ENCODE measurements around the gene MYL6. TPM values are rescaled to one million over a fixed set of nuclear protein-coding genes. Genes with fewer than 3 reads are reported as not detected.

MYL6 gene
- total and polyA plus RNA-seq, 2 donors (not counting 3 experiments of a cell fraction or from before 2014, with no cell fraction given), result 2,543 to 8,470 TPM

- BruUV-seq (replicated peaks), result TSS peak; percentile 53
- intact Hi-C loops (cut with micrococcal nuclease) (loop anchor here (1.0 kb wide), 2 partner anchors 33 to 40 kb away; no protein-coding TSS in a partner anchor), dilution Hi-C loops (cut with MboI; ENCODE audit: extremely low pct_ligation_motif_present, low sequenced_read_pairs) (no loop called here)
- H3K9ac ChIP-seq (replicated peaks; ENCODE audit: extremely low read depth, insufficient read depth, low read length), result peak overlapping the region; percentile 96
- DNase-seq (ENCODE audit: low read depth, low spot score) (peak; percentile 21), FAIRE-seq (peak; percentile 42)
- CTCF ChIA-PET, result interaction anchor here (2.1 kb wide), 2 partner anchors 30 to 32 kb away, joined by 14 to 17 read pairs; partner anchors contain the start of genes ESYT1 and SMARCC2
- no peaks in the 10 kb centered on the region for H3K9me1 ChIP-seq (replicated peaks; ENCODE audit: control insufficient read depth, extremely low read depth, insufficient read depth, low read length)
- H3K27ac ChIP-seq (ENCODE audit: insufficient read depth, low read depth, low read length), result peak overlapping the region; percentile 87
- POLR2A ChIA-PET, result interaction anchor here (1.3 to 2.2 kb wide), 4 partner anchors 10 to 33 kb away, joined by 3 to 38 read pairs (median 10); partner anchors contain the start of gene ESYT1
- no peak overlapping the region for H2AFZ ChIP-seq (ENCODE audit: low read depth, low read length)
- no peaks in the 10 kb centered on the region for H4K20me1 ChIP-seq (replicated peaks; ENCODE audit: control insufficient read depth, extremely low read depth, insufficient read depth, low read length)
- TF ChIP-seq MAX (IDR thresholded peaks at IDR 0.05; ENCODE audit: insufficient read depth, insufficient read length) (no peak), POLR2AphosphoS5 (IDR thresholded peaks at IDR 0.05; ENCODE audit: insufficient read depth, low read depth, low read length) (no peak), JUN (IDR thresholded peaks at IDR 0.05; ENCODE audit: borderline replicate concordance, insufficient read depth, insufficient read length, low read depth) (no peak), GATA2 (IDR thresholded peaks at IDR 0.05; ENCODE audit: insufficient read depth, insufficient read length, low read depth, low read length) (no peak), EZH2 (IDR thresholded peaks at IDR 0.05; ENCODE audit: borderline replicate concordance, low read depth, low read length, severe bottlenecking) (no peak), CTCF (IDR thresholded peaks at IDR 0.05; ENCODE audit: extremely low read depth in 1 of 2, insufficient read depth in 1 of 2, low read depth in 1 of 2, low read length in 2 of 2) (no peak), FOS (IDR thresholded peaks at IDR 0.05; ENCODE audit: borderline replicate concordance, insufficient read depth, low read length) (no peak)
- peaks cover 33% of the 10 kb centered on the region for H3K79me2 ChIP-seq (ENCODE audit: control insufficient read depth, insufficient read depth, low read length)
- H3K9me3 ChIP-seq (replicated peaks; ENCODE audit: control insufficient read depth, insufficient read depth, low read length), result no peaks in the 10 kb centered on the region
- H3K4me2 ChIP-seq (ENCODE audit: insufficient read depth, low read length), result peak overlapping the region; percentile 96
- H3K36me3 ChIP-seq (ENCODE audit: control insufficient read depth in 2 of 2, extremely low read depth in 1 of 2, insufficient read depth in 2 of 2, low read length in 2 of 2), result peaks cover 18 to 36% of the 10 kb centered on the region in 2 experiments
- peaks cover 22% of the 10 kb centered on the region for H3K4me1 ChIP-seq (ENCODE audit: control insufficient read depth, extremely low read depth, insufficient read depth, low read length)
- peak overlapping the region; percentile 78 to 98 (median 91) for H3K4me3 ChIP-seq (replicated peaks in 1 of 3; ENCODE audit: insufficient read depth in 1 of 3, low read depth in 1 of 3, low read length in 3 of 3)
- H3K27me3 ChIP-seq (ENCODE audit: control insufficient read depth in 2 of 2, insufficient read depth in 2 of 2, low read length in 2 of 2), result no peaks in the 10 kb centered on the region
These were observed 1.5 kb downstream of the MYL6 start for GRCh38 chr12:56159482-56160192.
